A673 (cell line): Measurements from ENCODE around the gene KLB. TPM values are rescaled to one million over a fixed set of nuclear protein-coding genes. Genes with fewer than 3 reads are reported as not detected.

ENCODE experiments used
- BruUV-seq: library from RNA; stranded (reverse); fragments of 400-500 nt; replicated peaks from 2 replicates; lab custom pipeline; 2021; lab: Mats Ljungman, UMichigan
- CTCF ChIA-PET: fragments of 300-600 bp; sonication (Branson Sonifier 250); formaldehyde crosslinking; loops from one replicate; lab custom pipeline; 2022; ENCODE audit warnings: antibody characterized with exemption; lab: Charles Lee
- POLR2A ChIA-PET: fragments of 300-600 bp; sonication (Branson Sonifier 250); formaldehyde crosslinking; loops from one replicate; lab custom pipeline; 2022; ENCODE audit warnings: antibody characterized with exemption; ENCODE audit not compliant: low non-redundant PET; lab: Charles Lee
- DNase-seq: peaks from one replicate; pipeline ENCODE4 v3.0.0-alpha.2; 2015; ENCODE audit warnings: low spot score
- H3K27ac ChIP-seq: fragments of 200-600 bp; sonication (generic); 2 replicates; pipeline ENCODE4 v1.5.1; 2016; ENCODE audit warnings: mixed run types, low read depth, mild to moderate bottlenecking, mixed read lengths, antibody characterized with exemption, low read length; ENCODE audit not compliant: poor library complexity, severe bottlenecking
- H3K27me3 ChIP-seq: fragments of 200-600 bp; sonication (generic); replicated peaks from 2 replicates; pipeline ENCODE4 v1.6.1; 2017; ENCODE audit warnings: mixed run types, low read depth, mild to moderate bottlenecking, mixed read lengths, antibody characterized with exemption, low read length; ENCODE audit not compliant: insufficient read depth, poor library complexity
- H3K36me3 ChIP-seq: fragments of 200-600 bp; sonication (generic); 2 replicates; pipeline ENCODE4 v1.6.1; 2016; ENCODE audit warnings: mixed run types, mild to moderate bottlenecking, mixed read lengths, antibody characterized with exemption, low read length; ENCODE audit not compliant: insufficient read depth, poor library complexity, severe bottlenecking
- H3K4me1 ChIP-seq: fragments of 200-600 bp; sonication (generic); 2 replicates; pipeline ENCODE4 v1.6.1; 2017; ENCODE audit warnings: mixed run types, mild to moderate bottlenecking, mixed read lengths, antibody characterized with exemption, low read length; ENCODE audit not compliant: insufficient read depth, poor library complexity, severe bottlenecking
- H3K4me3 ChIP-seq: fragments of 200-600 bp; sonication (generic); 2 replicates; pipeline ENCODE4 v1.5.1; 2016; ENCODE audit warnings: low read depth, mixed run types, mild to moderate bottlenecking, mixed read lengths, low read length; ENCODE audit not compliant: poor library complexity, severe bottlenecking
- H3K9me3 ChIP-seq: fragments of 200-600 bp; sonication (generic); 2 replicates; pipeline ENCODE4 v1.6.1; 2016; ENCODE audit warnings: mixed run types, low read depth, mild to moderate bottlenecking, mixed read lengths, antibody characterized with exemption, low read length; ENCODE audit not compliant: poor library complexity, severe bottlenecking
- EZH2 ChIP-seq: fragments of 200-600 bp; sonication (generic); IDR thresholded peaks from 2 replicates; pipeline ENCODE4 v1.6.1; 2017; ENCODE audit warnings: borderline replicate concordance, low read depth, mild to moderate bottlenecking, mixed read lengths, antibody characterized with exemption, low read length; ENCODE audit not compliant: poor library complexity, severe bottlenecking
- intact Hi-C: fragments of 100-400 bp; cut with micrococcal nuclease; formaldehyde crosslinking; loops from one replicate; pipeline ENCODE4 v1.10.0; 2022; ENCODE audit not compliant: unreplicated experiment
- total RNA-seq: library from RNA; stranded (reverse); gene quantifications from 2 replicates; pipeline ENCODE4 v1.2.3, GENCODE V29; 2021
- TF ChIP-seq, protein P1 (sequence below): fragments of 300-800, 200-600 bp; sonication (generic); conservative IDR thresholded peaks from 2 replicates; pipeline ENCODE4 v1.5.1; 2017; ENCODE audit warnings: low read depth, mild to moderate bottlenecking, antibody characterized with exemption, low read length, moderate library complexity, mixed read lengths

KLB gene
- total RNA-seq, 1 experiment from 2014 or later, result not detected

DNA sequence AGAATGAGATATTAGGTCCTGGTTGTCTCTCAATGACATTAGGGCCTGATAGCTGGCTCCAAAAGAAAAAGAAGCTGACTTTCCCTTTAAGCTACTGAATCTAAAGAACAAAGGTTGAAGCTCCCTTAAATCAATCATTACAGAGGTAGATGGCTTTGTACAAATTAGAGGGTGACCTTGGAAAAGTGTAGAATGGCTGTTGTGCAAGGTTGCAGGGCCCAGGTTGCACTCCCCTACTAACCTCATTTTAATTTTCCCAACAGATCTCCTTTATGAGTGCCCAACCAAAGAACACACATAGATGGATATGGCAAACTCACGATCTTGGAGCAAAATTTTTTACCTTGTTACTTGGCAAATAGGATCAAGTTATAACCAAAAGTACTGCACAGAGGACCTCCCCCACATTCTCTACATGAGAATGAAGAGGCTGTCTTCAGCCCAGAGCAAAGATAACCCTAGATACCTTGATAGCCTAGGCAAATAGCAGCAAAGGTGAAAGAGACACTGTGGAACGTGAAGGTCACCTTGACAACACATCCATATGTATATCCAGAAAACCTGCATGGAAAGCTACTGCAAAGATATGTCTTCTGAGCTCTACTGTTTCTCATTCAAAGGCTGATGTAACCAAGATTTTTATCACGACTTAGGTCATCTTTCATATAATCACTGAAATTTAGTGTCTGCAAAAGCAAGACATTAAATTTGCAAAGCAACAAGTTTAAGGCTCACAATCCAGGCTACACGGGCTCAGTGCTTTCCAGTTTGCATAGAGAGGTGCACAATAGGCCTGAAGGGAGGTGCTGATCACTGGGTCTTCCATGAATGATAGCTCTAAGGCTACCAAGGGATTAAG, 23.0 kb downstream of the KLB start:
- no peak overlapping the region for H3K27ac ChIP-seq
- no TSS peak for BruUV-seq
- POLR2A ChIA-PET, result interaction anchor here (0.6 kb wide), 1 partner anchor 12 kb away, joined by 8 read pairs; no protein-coding TSS in a partner anchor
- no peak for TF ChIP-seq EZH2
- TF ChIP-seq, protein P1, sequence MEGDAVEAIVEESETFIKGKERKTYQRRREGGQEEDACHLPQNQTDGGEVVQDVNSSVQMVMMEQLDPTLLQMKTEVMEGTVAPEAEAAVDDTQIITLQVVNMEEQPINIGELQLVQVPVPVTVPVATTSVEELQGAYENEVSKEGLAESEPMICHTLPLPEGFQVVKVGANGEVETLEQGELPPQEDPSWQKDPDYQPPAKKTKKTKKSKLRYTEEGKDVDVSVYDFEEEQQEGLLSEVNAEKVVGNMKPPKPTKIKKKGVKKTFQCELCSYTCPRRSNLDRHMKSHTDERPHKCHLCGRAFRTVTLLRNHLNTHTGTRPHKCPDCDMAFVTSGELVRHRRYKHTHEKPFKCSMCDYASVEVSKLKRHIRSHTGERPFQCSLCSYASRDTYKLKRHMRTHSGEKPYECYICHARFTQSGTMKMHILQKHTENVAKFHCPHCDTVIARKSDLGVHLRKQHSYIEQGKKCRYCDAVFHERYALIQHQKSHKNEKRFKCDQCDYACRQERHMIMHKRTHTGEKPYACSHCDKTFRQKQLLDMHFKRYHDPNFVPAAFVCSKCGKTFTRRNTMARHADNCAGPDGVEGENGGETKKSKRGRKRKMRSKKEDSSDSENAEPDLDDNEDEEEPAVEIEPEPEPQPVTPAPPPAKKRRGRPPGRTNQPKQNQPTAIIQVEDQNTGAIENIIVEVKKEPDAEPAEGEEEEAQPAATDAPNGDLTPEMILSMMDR, result no peak
- H3K27me3 ChIP-seq, result no peaks in the 10 kb centered on the region
- intact Hi-C loops, result loop anchor here (10.0 kb wide), 1 partner anchor 525 kb away; no protein-coding TSS in a partner anchor
- H3K36me3 ChIP-seq, result no peaks in the 10 kb centered on the region
- no peaks in the 10 kb centered on the region for H3K4me1 ChIP-seq
- H3K9me3 ChIP-seq, result no peaks in the 10 kb centered on the region
- CTCF ChIA-PET, result no interaction called here
- DNase-seq, result no peak
- no peak overlapping the region for H3K4me3 ChIP-seq

DNA sequence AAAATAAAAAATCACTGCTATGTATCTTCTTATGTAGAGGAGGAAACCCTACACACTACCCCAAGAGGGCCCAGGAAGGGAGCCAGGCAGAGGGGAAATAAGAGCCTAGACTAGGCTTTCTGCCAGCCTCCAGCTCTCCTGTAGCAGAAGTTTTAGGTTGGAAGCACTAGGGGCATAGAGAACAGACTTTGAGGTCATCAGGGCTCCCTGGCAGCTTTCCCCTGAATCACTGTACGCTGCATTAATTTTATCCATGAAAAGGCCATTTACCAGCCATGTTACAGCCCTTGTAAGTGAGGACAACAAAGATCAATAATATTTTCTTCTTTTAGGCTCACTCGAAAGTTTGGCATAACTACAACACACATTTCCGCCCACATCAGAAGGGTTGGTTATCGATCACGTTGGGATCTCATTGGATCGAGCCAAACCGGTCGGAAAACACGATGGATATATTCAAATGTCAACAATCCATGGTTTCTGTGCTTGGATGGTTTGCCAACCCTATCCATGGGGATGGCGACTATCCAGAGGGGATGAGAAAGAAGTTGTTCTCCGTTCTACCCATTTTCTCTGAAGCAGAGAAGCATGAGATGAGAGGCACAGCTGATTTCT, 27.3 kb downstream of the KLB start:
- H3K4me1 ChIP-seq, result no peaks in the 10 kb centered on the region
- H3K9me3 ChIP-seq, result no peaks in the 10 kb centered on the region
- no peaks in the 10 kb centered on the region for H3K36me3 ChIP-seq
- ChIA-PET CTCF (no interaction called here), POLR2A (no interaction called here)
- no peak overlapping the region for H3K27ac ChIP-seq
- BruUV-seq, result no TSS peak
- no peaks in the 10 kb centered on the region for H3K27me3 ChIP-seq
- H3K4me3 ChIP-seq, result no peak overlapping the region
- no peak for DNase-seq
- TF ChIP-seq, protein P1, result no peak
- no peak for TF ChIP-seq EZH2
- intact Hi-C loops, result loop anchor here (10.0 kb wide), 1 partner anchor 529 kb away; no protein-coding TSS in a partner anchor

DNA sequence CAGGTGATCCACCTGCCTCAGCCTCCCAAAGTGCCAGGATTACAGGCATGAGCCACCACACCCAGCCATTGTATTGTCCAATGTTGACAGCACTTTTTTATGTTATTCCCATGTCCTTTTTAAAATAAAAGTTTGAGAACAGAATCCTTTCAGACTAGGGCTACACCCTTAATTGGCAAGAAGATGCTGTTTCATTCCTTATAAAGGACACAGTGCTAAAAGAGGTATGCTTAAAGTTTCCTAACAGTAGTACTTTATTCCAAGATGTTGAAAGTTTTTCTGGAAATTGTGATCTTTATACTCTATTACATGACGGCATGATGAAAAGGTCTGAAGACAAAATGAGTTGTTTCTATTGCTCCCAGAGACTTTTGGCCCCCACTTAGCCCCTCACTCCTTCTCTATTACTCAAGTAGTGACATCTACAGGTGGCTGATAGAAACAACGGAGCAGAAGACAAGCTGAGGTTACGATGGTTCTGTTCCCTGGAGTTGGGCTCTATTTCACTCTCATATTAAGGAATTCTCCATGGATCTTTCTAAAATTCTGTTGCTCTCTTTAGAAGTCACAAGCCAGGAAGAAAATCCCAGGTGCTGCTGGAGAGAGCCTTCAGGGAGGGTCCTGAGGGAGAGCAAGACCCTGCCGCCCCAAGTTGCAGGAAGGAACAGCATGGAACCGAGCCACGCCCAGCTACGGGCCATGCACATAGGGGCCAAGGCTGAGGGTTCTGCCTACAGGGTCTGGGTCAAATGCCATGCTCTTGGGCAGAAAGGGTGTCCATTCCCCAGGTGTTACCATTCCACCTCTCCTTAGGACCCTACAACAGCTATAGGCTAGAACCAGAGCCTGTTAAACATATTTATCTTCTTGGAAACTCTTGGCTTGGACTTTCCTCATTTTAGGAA, 29.2 kb downstream of the KLB start:
- no peaks in the 10 kb centered on the region for H3K4me1 ChIP-seq
- no peak for TF ChIP-seq EZH2
- TF ChIP-seq, protein P1, result peak; percentile 40; the same call in 1 of the 2 replicates
- ChIA-PET POLR2A (no interaction called here), CTCF (no interaction called here)
- H3K4me3 ChIP-seq, result no peak overlapping the region
- no peak overlapping the region for H3K27ac ChIP-seq
- DNase-seq, result no peak
- BruUV-seq, result no TSS peak
- intact Hi-C loops, result loop anchor here (10.0 kb wide), 1 partner anchor 531 kb away; no protein-coding TSS in a partner anchor
- no peaks in the 10 kb centered on the region for H3K36me3 ChIP-seq
- no peaks in the 10 kb centered on the region for H3K27me3 ChIP-seq
- no peaks in the 10 kb centered on the region for H3K9me3 ChIP-seq
